H9 (cell line): ENCODE data around the gene DOK6. TPM values are rescaled to one million over a fixed set of nuclear protein-coding genes. Genes with fewer than 3 reads are reported as not detected.

Source experiments
- DNase-seq: peaks from one replicate; pipeline ENCODE4 v3.0.0-alpha.2; 2017
- H2AFZ ChIP-seq: one replicate; pipeline ENCODE4 v1.6.1; 2013; ENCODE audit warnings: mild to moderate bottlenecking, low read length, control low read depth, moderate library complexity
- H2AK5ac ChIP-seq: 2 replicates; pipeline ENCODE4 v1.6.1; 2013; ENCODE audit warnings: low read length, control low read depth, mixed read lengths; ENCODE audit not compliant: insufficient read length
- H2BK120ac ChIP-seq: one replicate; pipeline ENCODE4 v1.6.1; 2013; ENCODE audit warnings: low read depth, mild to moderate bottlenecking, low read length, control low read depth, inconsistent platforms; ENCODE audit not compliant: poor library complexity, severe bottlenecking
- H2BK12ac ChIP-seq: 2 replicates; pipeline ENCODE4 v1.6.1; 2013; ENCODE audit warnings: low read length, control low read depth, mixed read lengths, low read depth; ENCODE audit not compliant: insufficient read length
- H2BK15ac ChIP-seq: 2 replicates; pipeline ENCODE4 v1.6.1; 2013; ENCODE audit warnings: low read depth, low read length, control low read depth
- H2BK20ac ChIP-seq: one replicate; pipeline ENCODE4 v1.6.1; 2013; ENCODE audit warnings: low read depth, mild to moderate bottlenecking, low read length, control low read depth, inconsistent platforms; ENCODE audit not compliant: poor library complexity, severe bottlenecking
- H2BK5ac ChIP-seq: 2 replicates; pipeline ENCODE4 v1.6.1; 2013; ENCODE audit warnings: low read length, control low read depth, mixed read lengths; ENCODE audit not compliant: insufficient read length
- H3K14ac ChIP-seq: 2 replicates; pipeline ENCODE4 v1.6.1; 2013; ENCODE audit warnings: low read length, control low read depth; ENCODE audit not compliant: insufficient read depth
- H3K18ac ChIP-seq: 2 replicates; pipeline ENCODE4 v1.6.1; 2013; ENCODE audit warnings: low read depth, mild to moderate bottlenecking, mixed read lengths, low read length, control low read depth; ENCODE audit not compliant: insufficient read length
- H3K23ac ChIP-seq: 2 replicates; pipeline ENCODE4 v1.6.1; 2013; ENCODE audit warnings: low read length, control low read depth, mixed read lengths, low read depth; ENCODE audit not compliant: insufficient read length
- H3K23me2 ChIP-seq: 2 replicates; pipeline ENCODE4 v1.6.1; 2013; ENCODE audit warnings: low read depth, mild to moderate bottlenecking, mixed read lengths, low read length, control low read depth; ENCODE audit not compliant: insufficient read length, poor library complexity, severe bottlenecking
- H3K27ac ChIP-seq: 2 replicates; pipeline ENCODE4 v1.5.1; 2013; ENCODE audit warnings: low read length, control low read depth, mixed read lengths, low read depth; ENCODE audit not compliant: insufficient read length
- H3K27me3 ChIP-seq: 2 replicates; pipeline ENCODE4 v1.6.1; 2013; ENCODE audit warnings: low read length, control low read depth, inconsistent platforms; ENCODE audit not compliant: insufficient read depth
- H3K4ac ChIP-seq: 2 replicates; pipeline ENCODE4 v1.6.1; 2013; ENCODE audit warnings: low read depth, mild to moderate bottlenecking, control low read depth, inconsistent platforms, low read length, moderate library complexity
- H3K4me1 ChIP-seq: 2 replicates; pipeline ENCODE4 v1.6.1; 2013; ENCODE audit warnings: low read length, control low read depth, inconsistent platforms; ENCODE audit not compliant: insufficient read depth
- H3K4me2 ChIP-seq: 2 replicates; pipeline ENCODE4 v1.6.1; 2013; ENCODE audit warnings: low read length, control low read depth, mixed read lengths; ENCODE audit not compliant: insufficient read length, insufficient read depth
- H3K56ac ChIP-seq: 2 replicates; pipeline ENCODE4 v1.6.1; 2013; ENCODE audit warnings: low read depth, mild to moderate bottlenecking, mixed read lengths, low read length, control low read depth; ENCODE audit not compliant: insufficient read length
- H3K79me1 ChIP-seq: 2 replicates; pipeline ENCODE4 v1.6.1; 2013; ENCODE audit warnings: low read depth, mild to moderate bottlenecking, moderate library complexity, low read length, control low read depth, inconsistent platforms; ENCODE audit not compliant: insufficient read depth, poor library complexity, severe bottlenecking
- H3K79me2 ChIP-seq: 2 replicates; pipeline ENCODE4 v1.6.1; 2013; ENCODE audit warnings: low read length, control low read depth, inconsistent platforms; ENCODE audit not compliant: insufficient read depth
- H3K9ac ChIP-seq: 2 replicates; pipeline ENCODE4 v1.6.1; 2013; ENCODE audit warnings: low read length, control low read depth, mixed read lengths; ENCODE audit not compliant: insufficient read length; ENCODE audit errors: extremely low read depth
- H3K9me3 ChIP-seq: one replicate; pipeline ENCODE4 v1.6.1; 2013; ENCODE audit warnings: low read depth, low read length, inconsistent platforms; ENCODE audit not compliant: control insufficient read depth
- H3T11ph ChIP-seq: one replicate; pipeline ENCODE4 v1.6.1; 2013; ENCODE audit warnings: mild to moderate bottlenecking, low read length, control low read depth, inconsistent platforms
- H4K20me1 ChIP-seq: one replicate; pipeline ENCODE4 v1.6.1; 2013; ENCODE audit not compliant: control insufficient read depth, insufficient read length, insufficient read depth
- H4K5ac ChIP-seq: 2 replicates; pipeline ENCODE4 v1.6.1; 2013; ENCODE audit warnings: low read depth, mild to moderate bottlenecking, mixed read lengths, low read length, control low read depth; ENCODE audit not compliant: insufficient read length
- H4K8ac ChIP-seq: replicated peaks from 2 replicates; pipeline ENCODE4 v1.6.1; 2013; ENCODE audit warnings: low read length, control low read depth, mixed read lengths, low read depth; ENCODE audit not compliant: insufficient read length
- H4K91ac ChIP-seq: 2 replicates; pipeline ENCODE4 v1.6.1; 2013; ENCODE audit warnings: low read depth, mild to moderate bottlenecking, moderate library complexity, mixed read lengths, low read length, control low read depth; ENCODE audit not compliant: insufficient read length
- H3K27ac Mint-ChIP-seq, 3 experiments: 2 replicates in 2 of 3; 3 replicates in 1 of 3; pipeline ENCODE4 v1.8.0; 2020 to 2021; ENCODE audit warnings: mixed read lengths in 3 of 3, mild to moderate bottlenecking in 1 of 3, moderate library complexity in 1 of 3
- H3K27me3 Mint-ChIP-seq: 2 replicates; pipeline ENCODE4 v1.8.0; 2021; ENCODE audit warnings: low read depth, mild to moderate bottlenecking, moderate library complexity, mixed read lengths
- H3K36me3 Mint-ChIP-seq, 3 experiments: 2 replicates in 2 of 3; 3 replicates in 1 of 3; pipeline ENCODE4 v1.8.0; 2020 to 2021; ENCODE audit warnings: low read depth in 3 of 3, mixed read lengths in 3 of 3; ENCODE audit not compliant: insufficient read depth in 1 of 3
- H3K4me1 Mint-ChIP-seq, 2 experiments: 2 replicates each; pipeline ENCODE4 v1.8.0; 2020; ENCODE audit warnings: mixed read lengths in 2 of 2
- H3K4me3 Mint-ChIP-seq, 2 experiments: 2 replicates in 1 of 2; 3 replicates in 1 of 2; pipeline ENCODE4 v1.8.0; 2020 to 2021; ENCODE audit warnings: mild to moderate bottlenecking in 2 of 2, mixed read lengths in 2 of 2, moderate library complexity in 1 of 2
- H3K9me3 Mint-ChIP-seq, 2 experiments: 2 replicates in 1 of 2; 3 replicates in 1 of 2; pipeline ENCODE4 v1.8.0; 2020; ENCODE audit warnings: mild to moderate bottlenecking in 2 of 2, mixed read lengths in 2 of 2, moderate library complexity in 1 of 2
- WGBS: extraction: QIAGEN DNeasy Blood & Tissue Kit; methylation state at CpG from one replicate; pipeline ENCODE4 v1.1.7; 2013; ENCODE audit warnings: missing lambda C conversion rate, low lambda C conversion rate, mixed read lengths; ENCODE audit not compliant: insufficient read length; ENCODE audit errors: extremely low coverage; 5-methylcytosine and 5-hydroxymethylcytosine counted together
- total RNA-seq: library from RNA; stranded (reverse); gene quantifications from 2 replicates; pipeline ENCODE4 v1.2.1, GENCODE V29; 2021
- TF ChIP-seq, protein P1 (sequence below): fragments of 200-600 bp; sonication (generic); conservative IDR thresholded peaks from 3 replicates; pipeline ENCODE4 v1.8.0; 2021; ENCODE audit warnings: antibody characterized with exemption, mild to moderate bottlenecking

DOK6 gene
- total RNA-seq, 1 experiment from 2014 or later = 0.20 TPM

DNA sequence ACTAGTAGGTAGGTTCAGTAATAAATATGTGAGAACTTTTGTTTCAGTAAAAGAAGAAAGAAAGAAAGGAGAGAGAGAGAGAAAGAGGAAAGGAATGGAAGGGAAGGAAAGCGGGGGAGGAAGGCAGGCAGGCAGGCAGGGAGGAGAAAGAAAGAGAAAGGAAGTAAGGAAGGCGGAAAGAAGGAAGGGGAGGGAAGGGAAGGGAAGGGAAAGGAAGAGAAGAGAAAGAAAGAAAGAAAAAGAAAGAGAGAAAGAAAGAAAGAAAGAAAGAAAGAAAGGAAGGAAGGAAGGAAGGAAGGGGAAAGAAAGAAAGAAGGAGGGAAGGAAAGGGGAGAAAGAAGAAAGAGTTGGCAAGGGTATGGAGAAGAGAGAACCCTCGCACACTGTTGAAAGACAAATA lies 479.4 kb downstream of the DOK6 start:
- no peak overlapping the region for H2BK120ac ChIP-seq
- peaks cover 34 to 38% of the 10 kb centered on the region in 2 experiments for H3K4me1 Mint-ChIP-seq
- no peaks in the 10 kb centered on the region for H3K9me3 Mint-ChIP-seq

More for the DNA sequence above, 479.4 kb downstream of the DOK6 start:
- no peaks in the 10 kb centered on the region for H3K79me2 ChIP-seq
- H3K56ac ChIP-seq = no peak overlapping the region
- TF ChIP-seq, protein P1, sequence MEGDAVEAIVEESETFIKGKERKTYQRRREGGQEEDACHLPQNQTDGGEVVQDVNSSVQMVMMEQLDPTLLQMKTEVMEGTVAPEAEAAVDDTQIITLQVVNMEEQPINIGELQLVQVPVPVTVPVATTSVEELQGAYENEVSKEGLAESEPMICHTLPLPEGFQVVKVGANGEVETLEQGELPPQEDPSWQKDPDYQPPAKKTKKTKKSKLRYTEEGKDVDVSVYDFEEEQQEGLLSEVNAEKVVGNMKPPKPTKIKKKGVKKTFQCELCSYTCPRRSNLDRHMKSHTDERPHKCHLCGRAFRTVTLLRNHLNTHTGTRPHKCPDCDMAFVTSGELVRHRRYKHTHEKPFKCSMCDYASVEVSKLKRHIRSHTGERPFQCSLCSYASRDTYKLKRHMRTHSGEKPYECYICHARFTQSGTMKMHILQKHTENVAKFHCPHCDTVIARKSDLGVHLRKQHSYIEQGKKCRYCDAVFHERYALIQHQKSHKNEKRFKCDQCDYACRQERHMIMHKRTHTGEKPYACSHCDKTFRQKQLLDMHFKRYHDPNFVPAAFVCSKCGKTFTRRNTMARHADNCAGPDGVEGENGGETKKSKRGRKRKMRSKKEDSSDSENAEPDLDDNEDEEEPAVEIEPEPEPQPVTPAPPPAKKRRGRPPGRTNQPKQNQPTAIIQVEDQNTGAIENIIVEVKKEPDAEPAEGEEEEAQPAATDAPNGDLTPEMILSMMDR = no peak
- peaks cover 5% of the 10 kb centered on the region; the same call in 1 of the 2 replicates for H3K4me1 ChIP-seq
- H2BK20ac ChIP-seq = no peak overlapping the region
- H4K20me1 ChIP-seq = no peaks in the 10 kb centered on the region
- Mint-ChIP-seq H3K36me3 (peaks cover 2 to 4% (median 2%) of the 10 kb centered on the region in 3 experiments; a peak in 3 of 7 replicates), H3K4me3 (no peak overlapping the region), H3K27me3 (no peaks in the 10 kb centered on the region), H3K27ac (peak overlapping the region; percentile 68 to 98 (median 78))
- H3K79me1 ChIP-seq = no peaks in the 10 kb centered on the region
- H2BK5ac ChIP-seq = no peak overlapping the region
- H4K5ac ChIP-seq = no peak overlapping the region
- no CpG with 5 or more reads among the region's 3 CpGs for WGBS
- no peak overlapping the region for H3K4ac ChIP-seq
- no peak overlapping the region for H4K91ac ChIP-seq
- peak overlapping the region; percentile 73 for H3K27ac ChIP-seq
- no peak overlapping the region for H3K23ac ChIP-seq
- DNase-seq = no peak
- H3K18ac ChIP-seq = no peak overlapping the region
- no peak overlapping the region for H3K4me2 ChIP-seq
- H3K9ac ChIP-seq = no peak overlapping the region
- H3K9me3 ChIP-seq = no peaks in the 10 kb centered on the region
- H2AK5ac ChIP-seq = no peak overlapping the region
- H2AFZ ChIP-seq = no peak overlapping the region
- H2BK15ac ChIP-seq = no peak overlapping the region
- H4K8ac ChIP-seq = no peak overlapping the region
- no peaks in the 10 kb centered on the region for H3K23me2 ChIP-seq
- no peak overlapping the region for H3T11ph ChIP-seq
- H3K14ac ChIP-seq = no peak overlapping the region
- H2BK12ac ChIP-seq = no peak overlapping the region
- no peaks in the 10 kb centered on the region for H3K27me3 ChIP-seq
